HepG2 (cell line): ENCODE measurements around the gene TTC28.

Experiments used
- CTCF ChIP-seq: sonication (generic); formaldehyde crosslinking; IDR thresholded peaks from 2 replicates; pipeline ENCODE4 v1.5.0; 2020; ENCODE audit warnings: mild to moderate bottlenecking, missing genetic modification reagents, moderate library complexity
- EP300 ChIP-seq, 3 experiments: sonication (generic) in 1 of 3; formaldehyde crosslinking in 1 of 3; IDR thresholded peaks; 2 replicates each; pipeline versions ENCODE4 v1.5.1 to v1.6.1; 2011 to 2020; ENCODE audit warnings: low read depth in 2 of 3, low read length in 2 of 3, borderline replicate concordance in 1 of 3, improper control_type of control experiment in 1 of 3, mild to moderate bottlenecking in 1 of 3, missing genetic modification reagents in 1 of 3, moderate library complexity in 1 of 3
- EZH2 ChIP-seq: conservative IDR thresholded peaks from 2 replicates; pipeline ENCODE4 v1.6.1; 2012; ENCODE audit warnings: mild to moderate bottlenecking, low read depth, low read length, moderate library complexity
- KAT8 ChIP-seq: IDR thresholded peaks from 2 replicates; pipeline ENCODE4 v1.6.1; 2016; ENCODE audit warnings: missing genetic modification reagents, missing compliant biosample characterization
- PCBP2 ChIP-seq: fragments of 200-400 bp; formaldehyde crosslinking; optimal IDR thresholded peaks from 2 replicates; pipeline ENCODE3; 2018; ENCODE audit warnings: low read length, low read depth; ENCODE audit not compliant: poor library complexity, severe bottlenecking
- RFX5 ChIP-seq: IDR thresholded peaks from 2 replicates; pipeline ENCODE4 v1.6.1; 2011; ENCODE audit warnings: low read depth, low read length, improper control_type of control experiment
- SIN3A ChIP-seq: IDR thresholded peaks from 2 replicates; pipeline ENCODE4 v1.6.1; 2011; ENCODE audit warnings: low read depth, mild to moderate bottlenecking, control low read depth, low read length, borderline replicate concordance
- UBTF ChIP-seq: sonication (generic); formaldehyde crosslinking; IDR thresholded peaks from 2 replicates; pipeline ENCODE4 v1.4.0; 2020; ENCODE audit warnings: mild to moderate bottlenecking, missing genetic modification reagents
- ZBTB8A ChIP-seq: sonication (generic); formaldehyde crosslinking; IDR thresholded peaks from 2 replicates; pipeline ENCODE4 v1.4.0; 2020; ENCODE audit warnings: mild to moderate bottlenecking, low read depth, missing genetic modification reagents, borderline replicate concordance
- ZNF235 ChIP-seq: sonication (generic); formaldehyde crosslinking; IDR thresholded peaks from 2 replicates; pipeline ENCODE4 v1.8.1; 2023; ENCODE audit warnings: mild to moderate bottlenecking, missing genetic modification reagents, borderline replicate concordance
- ZNF503 ChIP-seq: sonication (generic); formaldehyde crosslinking; IDR thresholded peaks from 2 replicates; pipeline ENCODE4 v1.4.0; 2020; ENCODE audit warnings: missing genetic modification reagents
- TF ChIP-seq, protein P1 (sequence below): sonication (generic); formaldehyde crosslinking; IDR thresholded peaks from 2 replicates; pipeline ENCODE4 v1.4.0; 2020; ENCODE audit warnings: mild to moderate bottlenecking, missing genetic modification reagents
- TF ChIP-seq, protein P2 (sequence below): sonication (generic); formaldehyde crosslinking; IDR thresholded peaks from 2 replicates; pipeline ENCODE4 v1.9.0; 2021; ENCODE audit warnings: missing genetic modification reagents, borderline replicate concordance

DNA sequence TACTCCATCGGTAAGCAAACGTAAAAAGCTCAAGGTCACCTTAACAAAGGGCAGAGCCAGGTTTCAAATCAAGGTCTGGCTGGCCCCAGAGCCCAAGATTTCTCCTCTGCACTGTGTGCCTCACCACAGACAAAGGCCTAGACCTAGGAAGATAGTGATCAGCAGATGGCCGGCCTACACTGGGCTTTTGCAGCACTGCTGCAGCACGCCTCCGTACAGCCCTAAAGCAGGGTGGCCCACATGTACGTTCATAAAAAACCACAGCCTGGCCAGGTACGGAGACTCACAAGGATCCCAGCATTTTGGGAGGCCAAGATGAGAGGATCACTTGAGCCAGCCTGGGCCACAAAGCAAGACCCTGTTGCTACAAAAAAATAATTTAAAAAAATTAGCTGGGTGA is 654.3 kb downstream of the TTC28 start:
- TF ChIP-seq EZH2 (no peak), RFX5 (no peak), ZNF235 (CRISPR knock-in tag) (no peak), EP300 (IDR thresholded peaks at IDR 0.05; ENCODE audit: low read depth in 2 of 2, low read length in 2 of 2) (no peak), EP300 (CRISPR knock-in tag; IDR thresholded peaks at IDR 0.05; ENCODE audit: borderline replicate concordance) (no peak), ZBTB8A (CRISPR knock-in tag) (no peak), SIN3A (no peak), UBTF (CRISPR knock-in tag) (no peak), CTCF (CRISPR knock-in tag) (no peak), KAT8 (CRISPR knock-in tag) (no peak), ZNF503 (CRISPR knock-in tag) (no peak), PCBP2 (no peak)
- TF ChIP-seq, protein P1, sequence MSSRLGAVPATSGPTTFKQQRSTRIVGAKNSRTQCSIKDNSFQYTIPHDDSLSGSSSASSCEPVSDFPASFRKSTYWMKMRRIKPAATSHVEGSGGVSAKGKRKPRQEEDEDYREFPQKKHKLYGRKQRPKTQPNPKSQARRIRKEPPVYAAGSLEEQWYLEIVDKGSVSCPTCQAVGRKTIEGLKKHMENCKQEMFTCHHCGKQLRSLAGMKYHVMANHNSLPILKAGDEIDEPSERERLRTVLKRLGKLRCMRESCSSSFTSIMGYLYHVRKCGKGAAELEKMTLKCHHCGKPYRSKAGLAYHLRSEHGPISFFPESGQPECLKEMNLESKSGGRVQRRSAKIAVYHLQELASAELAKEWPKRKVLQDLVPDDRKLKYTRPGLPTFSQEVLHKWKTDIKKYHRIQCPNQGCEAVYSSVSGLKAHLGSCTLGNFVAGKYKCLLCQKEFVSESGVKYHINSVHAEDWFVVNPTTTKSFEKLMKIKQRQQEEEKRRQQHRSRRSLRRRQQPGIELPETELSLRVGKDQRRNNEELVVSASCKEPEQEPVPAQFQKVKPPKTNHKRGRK (CRISPR knock-in tag), result no peak
- TF ChIP-seq, protein P2, sequence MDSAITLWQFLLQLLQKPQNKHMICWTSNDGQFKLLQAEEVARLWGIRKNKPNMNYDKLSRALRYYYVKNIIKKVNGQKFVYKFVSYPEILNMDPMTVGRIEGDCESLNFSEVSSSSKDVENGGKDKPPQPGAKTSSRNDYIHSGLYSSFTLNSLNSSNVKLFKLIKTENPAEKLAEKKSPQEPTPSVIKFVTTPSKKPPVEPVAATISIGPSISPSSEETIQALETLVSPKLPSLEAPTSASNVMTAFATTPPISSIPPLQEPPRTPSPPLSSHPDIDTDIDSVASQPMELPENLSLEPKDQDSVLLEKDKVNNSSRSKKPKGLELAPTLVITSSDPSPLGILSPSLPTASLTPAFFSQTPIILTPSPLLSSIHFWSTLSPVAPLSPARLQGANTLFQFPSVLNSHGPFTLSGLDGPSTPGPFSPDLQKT (CRISPR knock-in tag), result no peak
